Measurements from ENCODE around the gene FRMD5.

The FRMD5 gene

DNA sequence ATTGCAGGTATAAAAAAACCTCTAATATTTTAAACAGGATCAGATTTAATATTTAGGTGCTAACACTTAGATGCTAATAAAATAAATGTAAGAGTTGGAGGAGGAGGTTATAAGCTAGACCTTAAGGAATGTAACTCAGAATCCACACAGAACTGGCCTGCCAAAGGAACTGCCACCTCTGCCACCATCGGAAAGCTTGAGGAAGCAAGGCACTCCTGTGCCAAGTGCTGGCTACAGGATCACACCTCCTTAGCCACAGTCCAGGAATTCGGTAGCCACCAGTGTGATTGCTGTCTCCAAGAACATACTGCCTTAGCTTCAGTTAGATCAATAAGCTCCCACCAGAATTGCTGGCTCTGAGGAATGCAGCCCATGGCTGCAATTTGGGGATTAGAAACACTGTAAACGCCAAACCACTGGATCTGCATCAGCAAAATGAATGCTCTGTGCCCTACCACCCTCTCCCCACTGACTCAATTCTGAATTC, 58.0 kb downstream of the FRMD5 start:
- H3K4me1 ChIP-seq (ENCODE audit: control insufficient read depth, insufficient read depth, low read length): no peaks in the 10 kb centered on the region; the same call in 1 of the 2 replicates
- no peaks in the 10 kb centered on the region for H3K27me3 ChIP-seq (ENCODE audit: control insufficient read depth, insufficient read depth, low read length)
- H3K27ac ChIP-seq (ENCODE audit: low read depth, low read length): no peak overlapping the region
- no peak overlapping the region for H3K4me3 ChIP-seq (ENCODE audit: low read depth, low read length)
- no peak overlapping the region for H3K9ac ChIP-seq (ENCODE audit: low read depth, low read length)
- no peaks in the 10 kb centered on the region for H3K36me3 ChIP-seq (ENCODE audit: control insufficient read depth, insufficient read depth, low read length)
- H3K9me3 ChIP-seq (ENCODE audit: control insufficient read depth, insufficient read depth, low read length): no peaks in the 10 kb centered on the region

GRCh38 chr15:44132057-44132456, 63.0 kb downstream of the FRMD5 start:
- Histone ChIP-seq H3K36me3 (ENCODE audit: control insufficient read depth, insufficient read depth, low read length) (no peaks in the 10 kb centered on the region), H3K4me3 (ENCODE audit: low read depth, low read length) (no peak overlapping the region), H3K27me3 (ENCODE audit: control insufficient read depth, insufficient read depth, low read length) (no peaks in the 10 kb centered on the region), H3K4me1 (ENCODE audit: control insufficient read depth, insufficient read depth, low read length) (no peaks in the 10 kb centered on the region; the same call in 1 of the 2 replicates), H3K27ac (ENCODE audit: low read depth, low read length) (no peak overlapping the region), H3K9me3 (ENCODE audit: control insufficient read depth, insufficient read depth, low read length) (no peaks in the 10 kb centered on the region), H3K9ac (ENCODE audit: low read depth, low read length) (no peak overlapping the region)

DNA sequence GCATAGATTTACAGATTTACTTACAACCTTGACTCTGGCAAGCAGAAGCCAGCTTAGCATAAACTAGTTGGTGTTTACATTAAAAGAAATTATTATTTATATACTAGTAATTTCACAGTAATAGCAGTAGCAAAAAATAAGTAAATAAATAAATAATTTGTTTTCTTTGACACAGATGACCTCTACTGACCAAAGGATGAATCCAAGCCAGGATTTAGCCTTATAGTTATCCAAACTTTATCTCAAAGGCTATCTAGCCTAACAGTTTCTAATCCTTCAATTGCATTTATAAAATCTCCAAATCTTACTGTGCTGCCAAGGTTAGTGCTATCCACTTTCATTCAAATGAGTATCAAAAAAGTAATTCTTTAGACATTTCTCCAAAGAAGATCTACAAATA, 64.3 kb downstream of the FRMD5 start:
- Histone ChIP-seq H3K4me1 (ENCODE audit: control insufficient read depth, insufficient read depth, low read length) (no peaks in the 10 kb centered on the region), H3K9me3 (ENCODE audit: control insufficient read depth, insufficient read depth, low read length) (no peaks in the 10 kb centered on the region), H3K27ac (ENCODE audit: low read depth, low read length) (no peak overlapping the region), H3K9ac (ENCODE audit: low read depth, low read length) (no peak overlapping the region), H3K27me3 (ENCODE audit: control insufficient read depth, insufficient read depth, low read length) (no peaks in the 10 kb centered on the region), H3K36me3 (ENCODE audit: control insufficient read depth, insufficient read depth, low read length) (no peaks in the 10 kb centered on the region), H3K4me3 (ENCODE audit: low read depth, low read length) (no peak overlapping the region)

- H3K9me3 ChIP-seq (ENCODE audit: control insufficient read depth, insufficient read depth, low read length): no peaks in the 10 kb centered on the region
- no peak overlapping the region for H3K4me3 ChIP-seq (ENCODE audit: low read depth, low read length)
- H3K9ac ChIP-seq (ENCODE audit: low read depth, low read length): no peak overlapping the region
- no peaks in the 10 kb centered on the region for H3K27me3 ChIP-seq (ENCODE audit: control insufficient read depth, insufficient read depth, low read length)
- no peaks in the 10 kb centered on the region for H3K36me3 ChIP-seq (ENCODE audit: control insufficient read depth, insufficient read depth, low read length)
- no peaks in the 10 kb centered on the region for H3K4me1 ChIP-seq (ENCODE audit: control insufficient read depth, insufficient read depth, low read length)
- no peak overlapping the region for H3K27ac ChIP-seq (ENCODE audit: low read depth, low read length)
These were observed 65.2 kb downstream of the FRMD5 start for GRCh38 chr15:44129911-44130310.

- Histone ChIP-seq H3K9me3 (ENCODE audit: control insufficient read depth, insufficient read depth, low read length) (no peaks in the 10 kb centered on the region), H3K9ac (ENCODE audit: low read depth, low read length) (no peak overlapping the region), H3K27ac (ENCODE audit: low read depth, low read length) (no peak overlapping the region), H3K36me3 (ENCODE audit: control insufficient read depth, insufficient read depth, low read length) (no peaks in the 10 kb centered on the region), H3K27me3 (ENCODE audit: control insufficient read depth, insufficient read depth, low read length) (no peaks in the 10 kb centered on the region), H3K4me3 (ENCODE audit: low read depth, low read length) (no peak overlapping the region), H3K4me1 (ENCODE audit: control insufficient read depth, insufficient read depth, low read length) (no peaks in the 10 kb centered on the region)
These were observed 66.6 kb downstream of the FRMD5 start for GRCh38 chr15:44128443-44128842.

- H3K9ac ChIP-seq (ENCODE audit: low read depth, low read length): no peak overlapping the region
- H3K4me3 ChIP-seq (ENCODE audit: low read depth, low read length): no peak overlapping the region
- H3K27ac ChIP-seq (ENCODE audit: low read depth, low read length): no peak overlapping the region
- H3K36me3 ChIP-seq (ENCODE audit: control insufficient read depth, insufficient read depth, low read length): no peaks in the 10 kb centered on the region
- no peaks in the 10 kb centered on the region for H3K4me1 ChIP-seq (ENCODE audit: control insufficient read depth, insufficient read depth, low read length)
- H3K9me3 ChIP-seq (ENCODE audit: control insufficient read depth, insufficient read depth, low read length): no peaks in the 10 kb centered on the region
- no peaks in the 10 kb centered on the region for H3K27me3 ChIP-seq (ENCODE audit: control insufficient read depth, insufficient read depth, low read length)
These were observed 69.2 kb downstream of the FRMD5 start for GRCh38 chr15:44125879-44126278.

- Histone ChIP-seq H3K4me1 (ENCODE audit: control insufficient read depth, insufficient read depth, low read length) (peaks cover 26% of the 10 kb centered on the region), H3K9me3 (ENCODE audit: control insufficient read depth, insufficient read depth, low read length) (no peaks in the 10 kb centered on the region), H3K27me3 (ENCODE audit: control insufficient read depth, insufficient read depth, low read length) (no peaks in the 10 kb centered on the region), H3K27ac (ENCODE audit: low read depth, low read length) (no peak overlapping the region), H3K4me3 (ENCODE audit: low read depth, low read length) (no peak overlapping the region), H3K9ac (ENCODE audit: low read depth, low read length) (no peak overlapping the region), H3K36me3 (ENCODE audit: control insufficient read depth, insufficient read depth, low read length) (no peaks in the 10 kb centered on the region)
These were observed 92.3 kb downstream of the FRMD5 start for GRCh38 chr15:44102675-44103254.

DNA sequence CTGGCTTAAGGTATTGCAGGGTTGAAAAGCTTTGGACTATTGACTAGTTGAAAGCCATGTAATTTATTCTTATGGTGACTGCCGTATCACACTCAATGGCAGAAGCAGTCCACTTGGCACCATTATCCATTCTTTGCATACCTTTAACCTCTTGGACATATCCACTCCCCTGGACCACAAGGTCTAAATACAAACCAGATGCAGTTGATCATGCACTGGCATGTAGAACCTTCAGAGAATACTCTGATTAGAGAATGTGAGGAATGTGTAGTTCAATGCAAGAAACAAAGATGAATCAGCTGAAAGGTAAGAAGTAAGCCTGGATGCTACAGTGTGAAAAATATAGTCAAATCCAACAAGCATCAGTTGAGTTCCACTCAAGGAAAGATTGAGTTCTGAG, 93.1 kb downstream of the FRMD5 start:
- no peaks in the 10 kb centered on the region for H3K9me3 ChIP-seq (ENCODE audit: control insufficient read depth, insufficient read depth, low read length)
- no peak overlapping the region for H3K4me3 ChIP-seq (ENCODE audit: low read depth, low read length)
- H3K27me3 ChIP-seq (ENCODE audit: control insufficient read depth, insufficient read depth, low read length): no peaks in the 10 kb centered on the region
- H3K4me1 ChIP-seq (ENCODE audit: control insufficient read depth, insufficient read depth, low read length): peaks cover 18% of the 10 kb centered on the region
- no peaks in the 10 kb centered on the region for H3K36me3 ChIP-seq (ENCODE audit: control insufficient read depth, insufficient read depth, low read length)
- H3K27ac ChIP-seq (ENCODE audit: low read depth, low read length): no peak overlapping the region
- no peak overlapping the region for H3K9ac ChIP-seq (ENCODE audit: low read depth, low read length)

DNA sequence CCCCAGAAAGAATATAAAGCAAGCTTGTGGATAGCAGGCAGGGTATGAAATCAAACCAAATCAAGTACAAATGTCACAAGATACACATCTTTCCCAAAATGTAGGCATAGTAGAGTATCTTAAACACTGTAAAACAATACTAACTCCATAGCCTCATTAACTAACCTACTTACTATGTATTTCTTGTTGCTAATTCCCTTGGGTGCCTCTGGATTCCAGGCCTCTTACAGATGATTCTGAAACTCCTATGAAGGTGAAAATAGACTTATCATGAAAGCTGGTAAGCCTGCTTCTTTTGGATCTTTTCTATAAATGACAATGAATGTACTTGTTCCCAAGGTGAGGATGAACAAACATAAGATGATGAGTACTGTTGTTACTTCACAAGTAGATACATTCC, 93.8 kb downstream of the FRMD5 start:
- Histone ChIP-seq H3K9ac (ENCODE audit: low read depth, low read length) (no peak overlapping the region), H3K27ac (ENCODE audit: low read depth, low read length) (no peak overlapping the region), H3K4me3 (ENCODE audit: low read depth, low read length) (no peak overlapping the region), H3K27me3 (ENCODE audit: control insufficient read depth, insufficient read depth, low read length) (no peaks in the 10 kb centered on the region), H3K4me1 (ENCODE audit: control insufficient read depth, insufficient read depth, low read length) (peaks cover 11% of the 10 kb centered on the region), H3K36me3 (ENCODE audit: control insufficient read depth, insufficient read depth, low read length) (no peaks in the 10 kb centered on the region), H3K9me3 (ENCODE audit: control insufficient read depth, insufficient read depth, low read length) (no peaks in the 10 kb centered on the region)

DNA sequence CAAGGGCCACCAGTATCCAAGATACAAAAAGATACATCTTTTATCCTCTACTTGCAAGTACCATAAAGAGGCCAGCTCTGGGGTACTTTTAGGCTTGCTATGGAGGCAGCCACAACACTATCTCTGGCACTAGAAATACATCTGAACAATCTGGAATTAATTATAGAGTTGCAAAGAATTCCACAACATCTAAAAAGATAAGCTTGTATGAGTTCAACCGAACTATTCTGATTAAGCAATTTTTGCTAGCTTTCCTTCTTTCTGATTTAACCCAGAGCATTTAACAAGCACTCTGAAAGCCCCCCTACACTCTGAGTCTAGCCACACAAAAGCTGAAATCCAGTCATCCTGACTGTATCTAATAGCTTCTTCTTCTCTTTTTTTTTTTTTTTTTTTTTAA, 95.4 kb downstream of the FRMD5 start:
- no peak overlapping the region for H3K27ac ChIP-seq (ENCODE audit: low read depth, low read length)

DNA sequence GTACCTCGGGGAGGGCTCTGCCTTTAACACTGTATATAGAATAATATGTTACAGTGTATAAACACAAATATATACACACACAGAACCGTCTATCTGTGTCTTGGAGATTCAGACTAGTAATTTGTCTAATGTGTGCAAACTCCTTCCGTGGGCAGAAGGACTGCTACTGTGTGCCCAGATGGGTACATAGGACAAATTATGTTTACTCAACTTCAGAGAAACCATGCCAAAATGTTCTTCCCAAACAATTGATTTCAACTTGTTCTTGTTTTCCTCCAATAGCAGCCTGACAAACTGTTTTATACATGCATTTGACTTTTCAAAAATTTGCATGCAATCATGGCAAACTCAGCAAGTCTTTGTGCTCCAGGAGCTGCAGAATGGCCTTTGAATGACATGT, 97.5 kb downstream of the FRMD5 start:
- H3K9me3 ChIP-seq (ENCODE audit: control insufficient read depth, insufficient read depth, low read length): no peaks in the 10 kb centered on the region
- no peak overlapping the region for H3K4me3 ChIP-seq (ENCODE audit: low read depth, low read length)
- peaks cover 4% of the 10 kb centered on the region; the same call in 1 of the 2 replicates for H3K4me1 ChIP-seq (ENCODE audit: control insufficient read depth, insufficient read depth, low read length)
- no peak overlapping the region for H3K9ac ChIP-seq (ENCODE audit: low read depth, low read length)
- no peaks in the 10 kb centered on the region for H3K27me3 ChIP-seq (ENCODE audit: control insufficient read depth, insufficient read depth, low read length)
- no peaks in the 10 kb centered on the region for H3K36me3 ChIP-seq (ENCODE audit: control insufficient read depth, insufficient read depth, low read length)
- no peak overlapping the region for H3K27ac ChIP-seq (ENCODE audit: low read depth, low read length)

More for the DNA sequence above, 95.4 kb downstream of the FRMD5 start:
- Histone ChIP-seq H3K4me1 (ENCODE audit: control insufficient read depth, insufficient read depth, low read length) (peaks cover 10% of the 10 kb centered on the region; the same call in 1 of the 2 replicates), H3K36me3 (ENCODE audit: control insufficient read depth, insufficient read depth, low read length) (no peaks in the 10 kb centered on the region), H3K27me3 (ENCODE audit: control insufficient read depth, insufficient read depth, low read length) (no peaks in the 10 kb centered on the region), H3K9me3 (ENCODE audit: control insufficient read depth, insufficient read depth, low read length) (no peaks in the 10 kb centered on the region), H3K9ac (ENCODE audit: low read depth, low read length) (no peak overlapping the region), H3K4me3 (ENCODE audit: low read depth, low read length) (no peak overlapping the region)

All from HUES48 (cell line).